Astrocyte (in vitro differentiated cells and primary cell): Measurements from ENCODE around the gene VAV2.

Source experiments
- EZH2 ChIP-seq: IDR thresholded peaks from 2 replicates; pipeline ENCODE4 v1.6.1; 2012; ENCODE audit warnings: mild to moderate bottlenecking, low read length, inconsistent platforms; ENCODE audit not compliant: insufficient read depth
- TF ChIP-seq, protein P1 (sequence below): IDR thresholded peaks from 2 replicates; pipeline ENCODE4 v1.5.1; 2011; ENCODE audit warnings: low read depth, mild to moderate bottlenecking, inconsistent platforms, low read length, moderate library complexity; ENCODE audit not compliant: insufficient read depth

DNA sequence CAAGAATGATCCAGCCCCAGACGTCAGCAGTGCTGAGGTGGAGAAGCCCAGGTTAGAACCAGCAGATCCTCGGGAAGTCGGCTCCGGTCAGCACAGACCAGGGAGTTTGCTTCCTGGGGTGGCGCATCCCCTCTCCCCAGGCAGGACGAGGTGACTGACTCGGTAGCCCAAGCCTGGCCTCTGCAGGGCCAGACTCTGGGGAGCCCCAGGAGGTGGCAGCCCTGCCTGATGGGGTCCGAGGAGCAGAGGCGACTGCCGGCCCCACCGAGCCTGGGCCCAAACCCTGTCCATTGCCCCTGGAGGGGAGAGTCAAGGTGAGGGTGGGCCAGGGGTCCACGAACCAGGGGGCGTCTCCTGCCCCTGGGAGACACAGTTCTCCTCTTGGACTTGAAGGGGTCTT is 201.1 kb downstream of the VAV2 start:
- TF ChIP-seq, protein P1, sequence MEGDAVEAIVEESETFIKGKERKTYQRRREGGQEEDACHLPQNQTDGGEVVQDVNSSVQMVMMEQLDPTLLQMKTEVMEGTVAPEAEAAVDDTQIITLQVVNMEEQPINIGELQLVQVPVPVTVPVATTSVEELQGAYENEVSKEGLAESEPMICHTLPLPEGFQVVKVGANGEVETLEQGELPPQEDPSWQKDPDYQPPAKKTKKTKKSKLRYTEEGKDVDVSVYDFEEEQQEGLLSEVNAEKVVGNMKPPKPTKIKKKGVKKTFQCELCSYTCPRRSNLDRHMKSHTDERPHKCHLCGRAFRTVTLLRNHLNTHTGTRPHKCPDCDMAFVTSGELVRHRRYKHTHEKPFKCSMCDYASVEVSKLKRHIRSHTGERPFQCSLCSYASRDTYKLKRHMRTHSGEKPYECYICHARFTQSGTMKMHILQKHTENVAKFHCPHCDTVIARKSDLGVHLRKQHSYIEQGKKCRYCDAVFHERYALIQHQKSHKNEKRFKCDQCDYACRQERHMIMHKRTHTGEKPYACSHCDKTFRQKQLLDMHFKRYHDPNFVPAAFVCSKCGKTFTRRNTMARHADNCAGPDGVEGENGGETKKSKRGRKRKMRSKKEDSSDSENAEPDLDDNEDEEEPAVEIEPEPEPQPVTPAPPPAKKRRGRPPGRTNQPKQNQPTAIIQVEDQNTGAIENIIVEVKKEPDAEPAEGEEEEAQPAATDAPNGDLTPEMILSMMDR = no peak
- no peak for TF ChIP-seq EZH2
